IMR-90 (cell line): ENCODE results near the gene ERLIN1. TPM values are rescaled to one million over a fixed set of nuclear protein-coding genes. Genes with fewer than 3 reads are reported as not detected.

Experiments
- ATAC-seq: fragments of 200-7000 bp; cut with Tn5 transposase; 2 replicates; pipeline ENCODE4 v1.9.1; 2020; ENCODE audit warnings: low read depth, mild to moderate bottlenecking, moderate library complexity
- BruUV-seq: library from RNA; stranded (reverse); fragments of 400-500 nt; replicated peaks from 2 replicates; lab custom pipeline; 2021; lab: Mats Ljungman, UMichigan
- CTCF ChIA-PET: fragments of 300-600 bp; formaldehyde crosslinking; extraction: SDS; loops from one replicate; lab custom pipeline; 2021; ENCODE audit warnings: antibody characterized with exemption; lab: Yijun Ruan, JAX
- POLR2A ChIA-PET: fragments of 300-600 bp; sonication (Branson Sonifier 250); formaldehyde crosslinking; loops from one replicate; lab custom pipeline; 2022; ENCODE audit warnings: antibody characterized with exemption; ENCODE audit not compliant: unreplicated experiment; lab: Charles Lee
- DNase-seq: peaks from one replicate; pipeline ENCODE4 v3.0.0; 2013
- H2AFZ ChIP-seq: replicated peaks from 2 replicates; pipeline ENCODE3; 2013; ENCODE audit warnings: low read length, mild to moderate bottlenecking; ENCODE audit not compliant: poor library complexity
- H2AK5ac ChIP-seq: 2 replicates; pipeline ENCODE4 v1.6.1; 2013; ENCODE audit warnings: low read depth, low read length, inconsistent platforms
- H2AK9ac ChIP-seq: replicated peaks from 2 replicates; pipeline ENCODE3; 2013; ENCODE audit warnings: mild to moderate bottlenecking, low read depth, low read length, moderate library complexity; ENCODE audit not compliant: poor library complexity
- H2BK120ac ChIP-seq: 2 replicates; pipeline ENCODE4 v1.6.1; 2013; ENCODE audit warnings: low read depth, low read length, inconsistent platforms
- H2BK15ac ChIP-seq: 3 replicates; pipeline ENCODE4 v1.6.1; 2013; ENCODE audit warnings: low read depth, low read length, inconsistent platforms
- H2BK20ac ChIP-seq: 2 replicates; pipeline ENCODE4 v1.6.1; 2013; ENCODE audit warnings: low read depth, mild to moderate bottlenecking, inconsistent platforms, low read length, moderate library complexity
- H2BK5ac ChIP-seq: 2 replicates; pipeline ENCODE4 v1.6.1; 2013; ENCODE audit warnings: mild to moderate bottlenecking, low read depth, low read length, inconsistent platforms; ENCODE audit not compliant: poor library complexity, severe bottlenecking
- H3K14ac ChIP-seq: replicated peaks from 2 replicates; pipeline ENCODE4 v1.6.1; 2013; ENCODE audit warnings: low read depth, low read length, inconsistent platforms
- H3K18ac ChIP-seq: 2 replicates; pipeline ENCODE4 v1.6.1; 2013; ENCODE audit warnings: low read depth, low read length, control low read depth
- H3K23ac ChIP-seq: 2 replicates; pipeline ENCODE4 v1.6.1; 2013; ENCODE audit warnings: low read depth, low read length, inconsistent platforms
- H3K27ac ChIP-seq: 2 replicates; pipeline ENCODE4 v1.5.1; 2013; ENCODE audit warnings: mild to moderate bottlenecking, control low read depth, low read length; ENCODE audit not compliant: insufficient read depth
- H3K27me3 ChIP-seq: 2 replicates; pipeline ENCODE4 v1.6.1; 2013; ENCODE audit warnings: low read length; ENCODE audit not compliant: control insufficient read depth, insufficient read depth
- H3K36me3 ChIP-seq: 2 replicates; pipeline ENCODE4 v1.6.1; 2013; ENCODE audit warnings: low read length, mixed read lengths; ENCODE audit not compliant: control insufficient read depth, insufficient read depth
- H3K4ac ChIP-seq: 2 replicates; pipeline ENCODE4 v1.6.1; 2013; ENCODE audit warnings: low read depth, low read length, inconsistent platforms
- H3K4me1 ChIP-seq: 2 replicates; pipeline ENCODE4 v1.6.1; 2013; ENCODE audit warnings: low read length, mixed read lengths; ENCODE audit not compliant: control insufficient read depth, insufficient read depth
- H3K4me2 ChIP-seq: 2 replicates; pipeline ENCODE4 v1.6.1; 2013; ENCODE audit warnings: low read depth, mild to moderate bottlenecking, control low read depth, low read length, moderate library complexity
- H3K4me3 ChIP-seq: 2 replicates; pipeline ENCODE4 v1.5.1; 2013; ENCODE audit warnings: low read depth, mild to moderate bottlenecking, control low read depth, low read length, moderate library complexity; ENCODE audit not compliant: insufficient read depth
- H3K56ac ChIP-seq: 2 replicates; pipeline ENCODE4 v1.6.1; 2013; ENCODE audit warnings: low read length, inconsistent platforms; ENCODE audit not compliant: insufficient read depth; ENCODE audit errors: extremely low read depth
- H3K79me1 ChIP-seq, 2 experiments: 2 replicates each; pipeline ENCODE4 v1.6.1; 2013; ENCODE audit warnings: low read length in 2 of 2, inconsistent platforms in 1 of 2, low read depth in 1 of 2
- H3K9ac ChIP-seq: 2 replicates; pipeline ENCODE4 v1.6.1; 2013; ENCODE audit warnings: low read depth, low read length, control low read depth
- H3K9me1 ChIP-seq: 2 replicates; pipeline ENCODE4 v1.6.1; 2013; ENCODE audit warnings: low read length, inconsistent platforms; ENCODE audit not compliant: insufficient read depth
- H3K9me3 ChIP-seq: 2 replicates; pipeline ENCODE4 v1.6.1; 2013; ENCODE audit warnings: low read length; ENCODE audit not compliant: control insufficient read depth, insufficient read depth
- H4K20me1 ChIP-seq: 2 replicates; pipeline ENCODE4 v1.6.1; 2013; ENCODE audit warnings: low read length, inconsistent platforms; ENCODE audit not compliant: insufficient read depth
- H4K5ac ChIP-seq: 2 replicates; pipeline ENCODE4 v1.6.1; 2013; ENCODE audit warnings: mild to moderate bottlenecking, low read depth, low read length, control low read depth
- H4K8ac ChIP-seq, 2 experiments: 2 replicates each; pipeline ENCODE4 v1.6.1; 2013; ENCODE audit warnings: low read depth in 2 of 2, low read length in 2 of 2, control low read depth in 1 of 2, inconsistent platforms in 1 of 2
- H4K91ac ChIP-seq: 2 replicates; pipeline ENCODE4 v1.6.1; 2013; ENCODE audit warnings: low read depth, low read length, inconsistent platforms; ENCODE audit not compliant: insufficient read depth
- CTCF ChIP-seq: conservative IDR thresholded peaks from 2 replicates; pipeline ENCODE4 v1.5.1; 2012; ENCODE audit warnings: mild to moderate bottlenecking, low read depth, low read length, improper control_type of control experiment
- MAZ ChIP-seq: IDR thresholded peaks from 2 replicates; pipeline ENCODE4 v1.6.1; 2012; ENCODE audit warnings: low read depth, mild to moderate bottlenecking, low read length, improper control_type of control experiment, moderate library complexity, borderline replicate concordance
- MXI1 ChIP-seq: IDR thresholded peaks from 2 replicates; pipeline ENCODE4 v1.6.1; 2012; ENCODE audit warnings: low read depth, mild to moderate bottlenecking, low read length, moderate library complexity, borderline replicate concordance
- NFE2L2 ChIP-seq: fragments of 150-350 bp; IDR thresholded peaks from 2 replicates; pipeline ENCODE4 v1.6.1; 2016; ENCODE audit warnings: low read depth, mild to moderate bottlenecking, low read length
- RCOR1 ChIP-seq: IDR thresholded peaks from 2 replicates; pipeline ENCODE4 v1.6.1; 2012; ENCODE audit warnings: mild to moderate bottlenecking, low read length, improper control_type of control experiment; ENCODE audit not compliant: insufficient replicate concordance
- WGBS, 2 experiments: methylation state at CpG; one replicate each; pipeline versions ENCODE4 v1.1.5 to v1.1.7; 2013; ENCODE audit warnings: missing lambda C conversion rate in 2 of 2; ENCODE audit not compliant: insufficient read length in 1 of 2; ENCODE audit errors: extremely low coverage in 2 of 2; 5-methylcytosine and 5-hydroxymethylcytosine counted together
- dilution Hi-C: fragments of 300-500 bp; cut with HindIII; formaldehyde crosslinking; loops from one replicate; pipeline ENCODE4 v1.14.3; 2018; ENCODE audit warnings: low sequenced_read_pairs; ENCODE audit not compliant: unreplicated experiment
- in situ Hi-C: fragments of 300-500 bp; cut with MboI; formaldehyde crosslinking; loops from 3 replicates; pipeline ENCODE4 v1.14.3; 2019; ENCODE audit warnings: low sequenced_read_pairs, inconsistent platforms, mixed read lengths
- intact Hi-C: fragments of 100-400 bp; cut with micrococcal nuclease; formaldehyde crosslinking; loops from 2 replicates; pipeline ENCODE4 v1.10.0; 2022
- polyA plus RNA-seq, 3 experiments: library from polyadenylated mRNA; depleted of rRNA; stranded (reverse); fragments of >200 nt; gene quantifications; 2 replicates each; pipeline ENCODE4 v1.2.3, GENCODE V29; 2012; ENCODE audit warnings: low replicate concordance in 1 of 3
- total RNA-seq: library from RNA; depleted of rRNA; stranded (reverse); fragments of >200 nt; gene quantifications from 2 replicates; pipeline ENCODE4 v1.2.3, GENCODE V29; 2012

Gene ERLIN1
- total and polyA plus RNA-seq, 2 of the 4 experiments (the other 2 are of a cell fraction), result 31.5 to 33.9 TPM

- H2BK20ac ChIP-seq, result no peak overlapping the region
- no peak overlapping the region for H3K4ac ChIP-seq
- H3K4me3 ChIP-seq, result no peak overlapping the region
- no peak overlapping the region for H2AFZ ChIP-seq
- no peak overlapping the region for H3K4me2 ChIP-seq
- in situ Hi-C loops (no loop called here), dilution Hi-C loops (no loop called here), intact Hi-C loops (no loop called here)
- WGBS, 2 experiments, result 90% methylated on average over 2 of the region's 5 CpGs; no CpG with 5 or more reads in 1 of the 2 experiments
- H3K56ac ChIP-seq, result no peak overlapping the region
- H3K27ac ChIP-seq, result no peak overlapping the region
- H2AK5ac ChIP-seq, result no peak overlapping the region
- H3K14ac ChIP-seq, result no peak overlapping the region
- POLR2A ChIA-PET, result no interaction called here
- H3K9me3 ChIP-seq, result no peaks in the 10 kb centered on the region
- H2BK5ac ChIP-seq, result no peak overlapping the region
- no peak overlapping the region for H3K9ac ChIP-seq
- H3K36me3 ChIP-seq, result no peaks in the 10 kb centered on the region
- TF ChIP-seq MXI1, result no peak
- no peak for TF ChIP-seq MAZ
- no peak for TF ChIP-seq NFE2L2
- no peak for TF ChIP-seq RCOR1
- no peak for TF ChIP-seq CTCF
- H3K9me1 ChIP-seq, result no peaks in the 10 kb centered on the region
- peaks cover 15% of the 10 kb centered on the region for H3K27me3 ChIP-seq
- H3K18ac ChIP-seq, result no peak overlapping the region
- H3K4me1 ChIP-seq, result no peaks in the 10 kb centered on the region
- no peak overlapping the region for H4K8ac ChIP-seq
- no peak overlapping the region for H3K23ac ChIP-seq
- H4K20me1 ChIP-seq, result no peaks in the 10 kb centered on the region
- no TSS peak for BruUV-seq
- no peak overlapping the region for H2BK15ac ChIP-seq
- H2AK9ac ChIP-seq, result no peak overlapping the region
- H3K79me1 ChIP-seq, result no peaks in the 10 kb centered on the region
- CTCF ChIA-PET, result interaction anchor here (0.6 kb wide), 2 partner anchors 159 to 182 kb away, joined by 3 to 5 read pairs; no protein-coding TSS in a partner anchor
- H4K5ac ChIP-seq, result no peak overlapping the region
- H2BK120ac ChIP-seq, result no peak overlapping the region
- no peak for DNase-seq
- no peak for ATAC-seq
- no peak overlapping the region for H4K91ac ChIP-seq
These were observed 44.3 kb downstream of the ERLIN1 start for GRCh38 chr10:100141446-100142087.
